HCT116 (cell line): ENCODE results near the gene AADAC. TPM values are rescaled to one million over a fixed set of nuclear protein-coding genes. Genes with fewer than 3 reads are reported as not detected.

ENCODE experiments used
- ATAC-seq: fragments of 200-7000 bp; cut with Tn5 transposase; 2 replicates; pipeline ENCODE4 v1.9.1; 2020; ENCODE audit warnings: mild to moderate bottlenecking, moderate library complexity
- BruUV-seq: library from RNA; stranded (reverse); fragments of 400-500 nt; replicated peaks from 2 replicates; lab custom pipeline; 2021; lab: Mats Ljungman, UMichigan
- CTCF ChIA-PET: fragments of 300-600 bp; sonication (Branson Sonifier 250); formaldehyde crosslinking; loops from one replicate; lab custom pipeline; 2021; ENCODE audit warnings: antibody characterized with exemption; lab: Charles Lee
- POLR2A ChIA-PET: fragments of 300-600, 350-600 bp; sonication (Branson Sonifier 250); formaldehyde crosslinking; loops from one replicate; lab custom pipeline; 2021; ENCODE audit warnings: antibody characterized with exemption; lab: Charles Lee
- RAD21 ChIA-PET, 2 experiments: fragments of 300-600 bp; sonication (Branson Sonifier 250); formaldehyde crosslinking; loops; one replicate each; lab custom pipeline; 2023; ENCODE audit warnings: low total read pairs in 2 of 2; ENCODE audit not compliant: uncharacterized antibody in 2 of 2, unreplicated experiment in 2 of 2, low non-redundant PET in 1 of 2; lab: Charles Lee
- DNase-seq: peaks from one replicate; pipeline ENCODE4 v3.0.0-alpha.2; 2010; ENCODE audit warnings: low read depth, low spot score
- H2AFZ ChIP-seq: fragments of 200-600 bp; shearing (Covaris generic), sonication (generic); 2 replicates; pipeline ENCODE4 v1.6.1; 2017; ENCODE audit warnings: low read depth, mixed run types, mixed read lengths, antibody characterized with exemption, low read length; ENCODE audit not compliant: poor library complexity, severe bottlenecking
- H3K27ac ChIP-seq: 2 replicates; pipeline ENCODE4 v1.5.1; 2012; ENCODE audit warnings: low read depth, low read length
- H3K27me3 ChIP-seq: fragments of 200-600 bp; sonication (generic); 2 replicates; pipeline ENCODE4 v1.6.1; 2016; ENCODE audit warnings: mixed run types, low read length, mixed read lengths; ENCODE audit not compliant: insufficient read depth
- H3K36me3 ChIP-seq, 2 experiments: fragments of 200-500 bp in 1 of 2; fragments of 200-600 bp in 1 of 2; sonication (Bioruptor generic) in 1 of 2; sonication (generic) in 1 of 2; 2 replicates each; pipeline versions ENCODE4 v1.5.1 to v1.6.1; 2014 to 2016; ENCODE audit warnings: low read length in 2 of 2, inconsistent platforms in 1 of 2, mixed read lengths in 1 of 2, mixed run types in 1 of 2; ENCODE audit not compliant: insufficient read depth in 2 of 2, control insufficient read depth in 1 of 2
- H3K4me1 ChIP-seq, 2 experiments: fragments of 200-600 bp in 1 of 2; sonication (generic) in 1 of 2; 2 replicates each; pipeline versions ENCODE4 v1.5.1 to v1.6.1; 2012 to 2017; ENCODE audit warnings: low read length in 2 of 2, inconsistent platforms in 1 of 2, mild to moderate bottlenecking in 1 of 2, mixed read lengths in 1 of 2, mixed run types in 1 of 2, moderate library complexity in 1 of 2; ENCODE audit not compliant: insufficient read depth in 2 of 2, control insufficient read depth in 1 of 2
- H3K4me2 ChIP-seq: fragments of 200-600 bp; sonication (generic); 2 replicates; pipeline ENCODE4 v1.6.1; 2017; ENCODE audit warnings: mixed run types, low read length, mixed read lengths
- H3K4me3 ChIP-seq, 2 experiments: fragments of 200-600 bp in 1 of 2; sonication (generic) in 1 of 2; replicated peaks in 1 of 2; 2 replicates each; pipeline ENCODE4 v1.5.1; 2011 to 2016; ENCODE audit warnings: low read length in 2 of 2, control low read depth in 1 of 2, low read depth in 1 of 2, mild to moderate bottlenecking in 1 of 2, mixed read lengths in 1 of 2, mixed run types in 1 of 2
- H3K79me2 ChIP-seq: fragments of 200-600 bp; sonication (generic); 2 replicates; pipeline ENCODE4 v1.6.1; 2017; ENCODE audit warnings: mild to moderate bottlenecking, mixed run types, low read length, moderate library complexity, mixed read lengths; ENCODE audit not compliant: insufficient read depth
- H3K9ac ChIP-seq: fragments of 200-600 bp; sonication (generic); 2 replicates; pipeline ENCODE4 v1.6.1; 2016; ENCODE audit warnings: low read length, mixed read lengths
- H3K9me2 ChIP-seq: fragments of 200-600 bp; sonication (generic), shearing (Covaris generic); 2 replicates; pipeline ENCODE4 v1.6.1; 2017; ENCODE audit warnings: mixed run types, mild to moderate bottlenecking, moderate library complexity; ENCODE audit not compliant: insufficient read depth
- H3K9me3 ChIP-seq, 2 experiments: fragments of 200-500 bp in 1 of 2; fragments of 200-600 bp in 1 of 2; sonication (Bioruptor generic) in 1 of 2; sonication (generic) in 1 of 2; 2 replicates each; pipeline ENCODE4 v1.6.1; 2014 to 2017; ENCODE audit warnings: low read length in 2 of 2, mixed read lengths in 2 of 2, inconsistent platforms in 1 of 2, low read depth in 1 of 2, mild to moderate bottlenecking in 1 of 2, mixed run types in 1 of 2, moderate library complexity in 1 of 2; ENCODE audit not compliant: control insufficient read depth in 1 of 2, insufficient read depth in 1 of 2
- H4K20me1 ChIP-seq: fragments of 200-600 bp; sonication (generic), shearing (Covaris generic); 2 replicates; pipeline ENCODE4 v1.6.1; 2017; ENCODE audit warnings: mixed run types, mild to moderate bottlenecking, moderate library complexity; ENCODE audit not compliant: insufficient read depth
- CTCF ChIP-seq, 3 experiments: fragments of 200-600 bp in 1 of 3; sonication (generic) in 1 of 3; IDR thresholded peaks in 2 of 3; conservative IDR thresholded peaks in 1 of 3; 2 replicates each; pipeline ENCODE4 v1.5.1; 2012 to 2017; ENCODE audit warnings: low read depth in 2 of 3, low read length in 2 of 3, antibody characterized with exemption in 1 of 3, borderline replicate concordance in 1 of 3, control low read depth in 1 of 3, mild to moderate bottlenecking in 1 of 3, mixed read lengths in 1 of 3, mixed run types in 1 of 3, moderate library complexity in 1 of 3; ENCODE audit not compliant: insufficient read depth in 1 of 3
- ELF1 ChIP-seq: IDR thresholded peaks from 2 replicates; pipeline ENCODE4 v1.6.1; 2012; ENCODE audit warnings: low read depth, borderline replicate concordance
- EZH2phosphoT487 ChIP-seq: fragments of 200-600 bp; IDR thresholded peaks from 2 replicates; pipeline ENCODE4 v1.6.1; 2018; ENCODE audit warnings: antibody characterized with exemption, borderline replicate concordance
- FOSL1 ChIP-seq: IDR thresholded peaks from 2 replicates; pipeline ENCODE4 v1.6.1; 2012; ENCODE audit warnings: low read depth
- SP1 ChIP-seq: IDR thresholded peaks from 2 replicates; pipeline ENCODE4 v1.6.1; 2012; ENCODE audit warnings: low read depth
- TCF7L2 ChIP-seq: IDR thresholded peaks from 2 replicates; pipeline ENCODE4 v1.7.0; 2011; ENCODE audit warnings: borderline replicate concordance, inconsistent platforms; ENCODE audit not compliant: insufficient read depth, insufficient read length; ENCODE audit errors: extremely low read depth
- intact Hi-C: fragments of 100-400 bp; cut with micrococcal nuclease; formaldehyde crosslinking; loops from 2 replicates; pipeline ENCODE4 v1.10.0; 2022
- total RNA-seq: library from RNA; stranded (reverse); gene quantifications from one replicate; pipeline ENCODE4 v1.2.1, GENCODE V29; 2021; ENCODE audit not compliant: unreplicated experiment
- TF ChIP-seq, protein P1 (sequence below): IDR thresholded peaks from 2 replicates; pipeline ENCODE4 v1.6.1; 2012; ENCODE audit warnings: low read depth

AADAC gene
- total RNA-seq, 1 experiment from 2014 or later: 3.8 TPM

GRCh38 chr3:151793636-151794035 is 20.3 kb upstream of the AADAC start (continued):
- TF ChIP-seq CTCF (IDR thresholded peaks at IDR 0.05 in 2 of 3, conservative IDR thresholded peaks at IDR 0.05 in 1 of 3; ENCODE audit: borderline replicate concordance in 1 of 3, insufficient read depth in 1 of 3, low read depth in 2 of 3, low read length in 2 of 3): no peak
- TF ChIP-seq ELF1: no peak

- DNase-seq: no peak
Measured at GRCh38 chr3:151794080-151794479, 19.8 kb upstream of the AADAC start.

More at GRCh38 chr3:151794080-151794479, 19.8 kb upstream of the AADAC start:
- Histone ChIP-seq H4K20me1 (no peaks in the 10 kb centered on the region), H3K27ac (no peak overlapping the region), H3K9me2 (no peaks in the 10 kb centered on the region), H2AFZ (no peak overlapping the region), H3K9me3 (no peaks in the 10 kb centered on the region; a peak in 1 of 4 replicates), H3K36me3 (no peaks in the 10 kb centered on the region), H3K79me2 (no peaks in the 10 kb centered on the region), H3K4me2 (no peak overlapping the region), H3K27me3 (no peaks in the 10 kb centered on the region), H3K9ac (no peak overlapping the region), H3K4me1 (peaks cover 0 to 4% of the 10 kb centered on the region in 2 experiments; a peak in 2 of 4 replicates), H3K4me3 (no peak overlapping the region)
- POLR2A ChIA-PET: no interaction called here
- no TSS peak for BruUV-seq
- CTCF ChIA-PET: no interaction called here
- ATAC-seq: no peak
- intact Hi-C loops: no loop called here
- RAD21 ChIA-PET: no interaction called here
- TF ChIP-seq TCF7L2: no peak
- TF ChIP-seq EZH2phosphoT487: no peak
- no peak for TF ChIP-seq SP1
- TF ChIP-seq FOSL1: no peak
- no peak for TF ChIP-seq ELF1
- TF ChIP-seq, protein P1, sequence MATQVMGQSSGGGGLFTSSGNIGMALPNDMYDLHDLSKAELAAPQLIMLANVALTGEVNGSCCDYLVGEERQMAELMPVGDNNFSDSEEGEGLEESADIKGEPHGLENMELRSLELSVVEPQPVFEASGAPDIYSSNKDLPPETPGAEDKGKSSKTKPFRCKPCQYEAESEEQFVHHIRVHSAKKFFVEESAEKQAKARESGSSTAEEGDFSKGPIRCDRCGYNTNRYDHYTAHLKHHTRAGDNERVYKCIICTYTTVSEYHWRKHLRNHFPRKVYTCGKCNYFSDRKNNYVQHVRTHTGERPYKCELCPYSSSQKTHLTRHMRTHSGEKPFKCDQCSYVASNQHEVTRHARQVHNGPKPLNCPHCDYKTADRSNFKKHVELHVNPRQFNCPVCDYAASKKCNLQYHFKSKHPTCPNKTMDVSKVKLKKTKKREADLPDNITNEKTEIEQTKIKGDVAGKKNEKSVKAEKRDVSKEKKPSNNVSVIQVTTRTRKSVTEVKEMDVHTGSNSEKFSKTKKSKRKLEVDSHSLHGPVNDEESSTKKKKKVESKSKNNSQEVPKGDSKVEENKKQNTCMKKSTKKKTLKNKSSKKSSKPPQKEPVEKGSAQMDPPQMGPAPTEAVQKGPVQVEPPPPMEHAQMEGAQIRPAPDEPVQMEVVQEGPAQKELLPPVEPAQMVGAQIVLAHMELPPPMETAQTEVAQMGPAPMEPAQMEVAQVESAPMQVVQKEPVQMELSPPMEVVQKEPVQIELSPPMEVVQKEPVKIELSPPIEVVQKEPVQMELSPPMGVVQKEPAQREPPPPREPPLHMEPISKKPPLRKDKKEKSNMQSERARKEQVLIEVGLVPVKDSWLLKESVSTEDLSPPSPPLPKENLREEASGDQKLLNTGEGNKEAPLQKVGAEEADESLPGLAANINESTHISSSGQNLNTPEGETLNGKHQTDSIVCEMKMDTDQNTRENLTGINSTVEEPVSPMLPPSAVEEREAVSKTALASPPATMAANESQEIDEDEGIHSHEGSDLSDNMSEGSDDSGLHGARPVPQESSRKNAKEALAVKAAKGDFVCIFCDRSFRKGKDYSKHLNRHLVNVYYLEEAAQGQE: no peak
